Measurements from ENCODE around the gene TAL2.
A peak's percentile ranks its signal among the peaks of the same experiment; 100 is the strongest.
"Not testable (repeated sequence)": the region's sequence is repeated elsewhere in the genome, so short reads cannot be mapped to it uniquely, and the experiment has no call there.

Gene TAL2

DNA sequence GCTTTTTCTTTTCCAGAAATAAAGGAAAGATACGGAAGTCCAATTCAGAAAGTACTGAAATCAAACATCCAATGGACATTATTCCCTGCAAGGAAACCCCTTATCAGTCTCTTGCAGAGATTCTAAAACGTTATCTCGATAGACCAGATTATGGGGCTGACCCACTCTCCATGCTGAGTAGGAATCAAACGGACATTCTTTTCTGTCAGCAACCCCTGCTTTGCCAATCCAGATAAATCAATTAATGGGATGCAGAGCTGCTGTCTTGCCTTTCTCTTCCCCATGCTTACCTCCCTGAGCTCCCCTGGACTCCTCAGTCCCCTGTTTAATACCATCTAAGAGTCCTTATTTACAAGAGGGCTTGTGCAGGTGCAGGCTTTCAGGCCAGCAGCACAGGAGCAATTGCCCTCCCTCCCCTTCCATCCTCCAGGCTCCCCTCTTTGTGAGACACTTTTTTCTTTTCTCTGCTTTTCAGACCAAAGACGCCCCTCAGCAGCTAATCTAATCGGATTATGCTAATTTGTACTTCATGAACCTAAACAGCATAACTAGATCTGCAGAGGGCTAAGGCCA, 14.2 kb downstream of the TAL2 start:
- no peak for DNase-seq (ENCODE audit: low spot score)

DNA sequence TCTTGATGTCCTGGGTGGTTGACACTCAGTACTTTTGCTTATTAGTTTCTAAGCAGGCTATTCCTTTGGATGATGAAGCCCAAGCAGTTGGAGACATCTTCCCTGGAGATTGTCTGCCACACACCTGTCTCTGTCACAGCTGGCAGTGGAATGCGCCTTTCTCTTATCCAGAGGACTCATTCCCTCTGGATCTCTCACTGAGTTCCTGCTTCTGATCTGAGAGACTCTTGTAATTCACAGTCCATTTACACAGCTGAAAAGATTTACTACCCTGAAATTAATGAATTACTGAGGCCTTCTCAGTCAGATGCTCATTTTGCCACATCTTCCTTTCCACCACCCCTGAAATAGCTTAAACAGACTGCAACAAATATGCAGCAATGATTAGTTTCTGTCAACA, 15.9 kb downstream of the TAL2 start:
- no peak for DNase-seq (ENCODE audit: low spot score)

DNA sequence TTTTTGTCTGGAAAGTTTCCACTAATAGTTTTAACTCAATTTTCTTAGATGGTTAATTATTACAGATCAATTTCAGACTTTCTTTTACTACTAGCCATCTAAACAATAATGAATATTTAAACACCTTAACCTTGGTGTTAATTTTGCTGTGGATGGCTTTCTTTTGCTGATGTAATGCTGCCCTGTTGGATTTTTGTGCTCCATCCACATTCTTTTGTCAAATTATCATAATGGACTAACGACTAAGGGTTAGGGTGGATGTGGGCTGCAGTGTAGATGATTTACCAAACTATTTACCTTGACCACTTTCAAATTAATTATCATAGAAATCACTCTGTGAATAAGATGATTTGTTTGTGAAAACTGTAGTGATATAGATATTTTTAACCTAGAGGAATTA, 16.5 kb downstream of the TAL2 start:
- no peak for DNase-seq (ENCODE audit: low spot score)

DNA sequence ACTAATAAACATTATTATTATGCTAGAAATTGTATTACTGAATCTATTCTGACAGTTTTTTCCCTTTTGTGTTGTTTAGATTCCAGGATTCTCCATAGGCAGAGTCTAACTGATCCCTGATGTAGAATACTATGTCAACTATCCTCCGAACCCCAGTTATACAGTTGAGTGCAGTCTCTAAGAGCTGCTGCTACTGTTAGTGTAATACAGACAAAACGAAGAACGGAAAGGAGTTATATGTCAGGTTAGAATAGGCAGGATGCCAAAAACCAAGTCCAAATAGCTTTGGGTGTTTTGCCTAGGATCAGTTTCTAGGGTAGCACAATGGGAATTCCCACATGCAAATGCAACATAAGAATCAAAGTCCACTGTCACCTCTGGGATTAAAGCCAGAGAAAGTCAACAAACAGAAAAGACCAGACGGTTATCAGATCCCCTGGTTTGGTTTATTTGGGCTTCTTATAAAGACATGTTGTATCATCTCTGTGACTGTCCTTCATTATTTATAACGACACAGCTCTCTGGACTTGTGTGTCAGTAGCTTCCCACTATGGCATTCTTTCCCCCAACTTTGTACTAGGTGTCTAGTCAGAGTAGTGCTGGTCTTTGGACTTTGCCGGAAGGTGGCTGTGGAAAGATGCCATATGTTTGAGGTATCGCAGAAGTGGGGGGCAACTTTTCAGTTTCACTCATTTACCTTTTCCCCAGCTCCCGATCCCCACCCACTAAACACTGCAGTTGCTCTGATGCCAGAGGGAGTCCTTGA, 17.2 kb downstream of the TAL2 start:
- DNase-seq (ENCODE audit: low spot score), result no peak

DNA sequence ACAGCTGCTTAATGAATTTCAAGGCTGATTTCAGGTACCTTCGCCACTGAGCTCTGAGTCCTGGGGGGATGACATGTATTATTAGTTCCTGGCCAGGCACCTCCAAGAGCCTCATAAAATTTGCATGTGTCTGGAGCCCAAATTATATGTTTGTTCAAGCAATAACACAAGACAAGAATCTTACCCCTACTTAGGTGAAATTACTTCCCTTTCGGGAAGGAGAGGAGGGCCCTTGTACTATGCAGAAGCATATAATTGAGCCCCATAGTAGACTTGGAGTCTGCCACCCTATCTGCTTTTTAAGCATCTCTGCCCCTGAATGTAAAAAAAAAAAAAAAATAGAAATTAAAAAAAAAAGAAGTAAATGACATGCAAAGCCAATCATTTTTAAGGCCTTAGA, 19.1 kb downstream of the TAL2 start:
- DNase-seq (ENCODE audit: low spot score), result no peak

DNA sequence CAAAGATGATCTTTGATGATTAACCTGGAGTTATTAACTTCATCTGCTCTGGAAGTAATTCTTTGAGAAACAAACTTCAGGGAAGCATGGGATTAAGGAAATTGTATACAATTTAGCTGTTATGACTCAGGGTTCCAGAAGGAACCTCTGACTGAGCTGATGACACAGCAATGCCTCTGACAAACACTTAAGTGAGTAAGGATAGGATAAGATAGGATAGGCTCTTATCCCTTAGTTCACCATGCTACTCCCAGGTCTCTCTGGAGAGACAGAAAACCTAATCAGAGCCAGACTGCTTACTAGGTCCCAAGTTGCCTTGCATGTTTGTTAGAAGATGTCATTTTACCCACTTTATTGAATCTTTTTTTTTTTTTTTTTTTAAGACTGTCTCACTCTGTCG, 19.5 kb downstream of the TAL2 start:
- DNase-seq (ENCODE audit: low spot score), result no peak

DNA sequence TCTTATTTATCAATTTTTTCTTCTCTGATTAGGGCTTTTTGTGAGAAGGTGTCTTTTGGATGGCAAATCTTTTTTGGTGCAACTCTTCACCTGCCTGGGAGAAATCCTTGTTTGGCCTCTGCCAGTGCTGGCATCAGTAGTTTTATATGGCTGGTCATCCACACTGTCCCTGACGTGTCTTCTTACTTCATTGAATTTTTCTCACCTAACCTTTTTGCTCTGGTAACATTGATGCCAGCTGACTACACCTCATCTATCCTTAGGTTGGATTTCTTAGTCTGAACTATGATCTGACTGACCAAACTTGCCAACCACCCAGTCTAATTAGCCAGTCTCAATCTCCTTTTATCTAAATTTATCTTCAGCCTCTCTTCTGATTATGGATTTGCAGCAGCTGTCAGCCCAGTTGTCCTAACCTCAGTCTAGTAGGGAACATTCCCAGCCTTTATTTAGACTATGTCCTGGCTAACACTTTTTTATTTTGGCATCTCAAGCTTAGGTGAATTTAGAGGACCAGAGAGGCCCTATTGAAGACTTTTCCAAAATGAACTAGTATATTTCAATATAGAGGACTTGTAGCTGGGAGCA, 21.5 kb downstream of the TAL2 start:
- no peak for DNase-seq (ENCODE audit: low spot score)

DNA sequence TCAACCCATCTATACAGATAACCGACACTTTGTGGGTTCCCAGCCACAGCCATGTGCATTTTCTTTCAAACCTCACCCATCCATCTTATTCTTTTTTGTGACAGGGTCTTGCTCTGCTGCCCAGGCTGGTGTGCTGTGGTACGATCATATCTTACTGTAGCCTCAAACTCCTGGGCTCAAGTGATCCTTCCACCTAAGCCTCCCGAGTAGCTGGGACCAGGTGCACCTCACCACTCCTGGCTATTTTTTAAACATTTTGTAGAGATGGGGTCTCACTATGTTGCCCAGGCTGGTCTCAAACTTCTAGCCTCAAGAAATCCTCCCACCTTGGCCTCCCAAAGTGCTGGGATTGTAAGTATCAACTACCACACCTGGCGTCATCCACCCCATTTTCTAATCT, 24.7 kb downstream of the TAL2 start:
- no peak for DNase-seq (ENCODE audit: low spot score)

DNA sequence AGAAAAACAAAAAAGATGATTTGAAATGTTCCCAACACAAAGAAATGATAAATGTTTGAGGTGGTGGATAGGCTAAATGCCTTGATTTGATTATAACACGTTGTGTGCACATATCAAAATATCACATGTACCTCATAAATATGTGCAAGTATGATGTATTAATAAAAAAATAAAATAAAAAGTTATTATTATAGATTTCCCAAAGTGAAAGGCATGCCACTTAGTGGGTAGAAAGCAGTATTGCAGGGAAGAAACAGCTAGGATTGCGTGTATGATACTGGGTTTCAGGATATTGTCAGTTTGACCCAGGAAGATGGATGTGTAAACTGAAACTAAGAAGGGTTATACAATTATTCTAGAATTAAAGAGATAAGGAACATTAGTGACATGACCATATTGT, 28.5 kb downstream of the TAL2 start:
- DNase-seq (ENCODE audit: low spot score), result no peak

DNA sequence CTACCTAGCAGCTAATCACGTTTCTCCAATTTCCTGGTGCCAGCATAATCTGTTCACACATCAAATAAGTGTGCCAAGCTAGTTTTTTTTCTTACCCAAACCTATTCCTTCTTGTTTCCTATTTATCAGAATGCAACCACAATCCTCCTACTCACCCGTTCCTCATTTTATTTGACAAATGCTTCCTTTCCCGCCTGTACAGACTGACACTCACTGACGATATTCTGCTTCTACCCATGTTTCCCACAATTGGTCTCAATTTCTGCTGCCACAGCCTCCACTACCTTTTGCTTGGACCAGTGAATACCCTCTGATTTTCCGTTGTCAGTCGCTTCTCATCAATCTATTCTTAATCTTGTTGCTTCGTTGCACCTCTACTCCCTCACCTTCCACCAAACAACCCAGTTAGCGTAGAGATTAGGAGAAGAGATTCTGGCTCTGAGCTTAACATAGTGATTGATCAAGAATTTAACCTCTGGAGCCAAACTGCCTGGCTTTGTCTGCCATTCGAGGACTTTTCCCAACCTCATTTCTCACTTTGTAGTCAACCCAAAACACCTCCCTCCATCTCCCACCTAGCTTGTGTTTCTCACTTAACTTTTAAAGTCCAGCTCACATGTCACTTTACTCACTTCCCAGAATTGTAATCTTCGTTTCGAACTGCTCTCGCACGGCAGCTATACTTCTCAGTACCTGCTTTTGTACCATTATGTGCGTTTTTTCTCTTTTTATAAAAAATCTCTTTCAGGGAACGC, 31.4 kb downstream of the TAL2 start:
- no peak for DNase-seq (ENCODE audit: low spot score)

DNA sequence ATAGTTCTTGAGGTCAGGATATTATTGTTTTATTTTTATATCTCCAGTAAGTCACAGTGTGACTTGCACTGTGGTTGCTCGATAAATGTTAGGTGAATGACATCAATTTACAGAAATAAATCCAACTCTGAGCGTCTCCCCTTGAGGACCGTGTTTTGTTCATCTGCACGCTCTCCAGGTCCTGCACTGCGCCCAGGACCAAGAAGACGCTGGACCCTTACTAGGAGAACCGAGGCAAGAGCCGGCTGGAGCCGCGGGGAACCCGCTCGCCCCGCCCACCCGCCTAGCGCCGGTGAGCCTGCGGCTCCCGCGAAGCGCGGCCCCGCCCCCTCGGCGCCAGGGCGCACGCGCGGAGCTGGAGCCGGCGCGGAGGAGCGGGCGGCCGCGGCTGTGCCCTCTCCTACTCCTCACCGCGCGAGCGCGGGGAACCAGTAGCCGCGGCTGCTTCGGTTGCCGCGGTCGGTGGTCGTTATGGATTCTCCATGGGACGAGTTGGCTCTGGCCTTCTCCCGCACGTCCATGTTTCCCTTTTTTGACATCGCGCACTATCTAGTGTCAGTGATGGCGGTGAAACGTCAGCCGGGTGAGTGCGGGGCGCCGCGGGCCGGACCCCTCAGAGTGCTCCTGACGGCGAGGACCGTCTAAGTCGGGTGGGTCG, 32.1 kb downstream of the TAL2 start, which contains the start of gene TMEM38B:
TMEM38B (plus strand) TSS at position 352 of the 658 bp plus-strand sequence; CDS start at position 472, 120 bp downstream.
- peak; percentile 68 for DNase-seq (ENCODE audit: low spot score)

DNA sequence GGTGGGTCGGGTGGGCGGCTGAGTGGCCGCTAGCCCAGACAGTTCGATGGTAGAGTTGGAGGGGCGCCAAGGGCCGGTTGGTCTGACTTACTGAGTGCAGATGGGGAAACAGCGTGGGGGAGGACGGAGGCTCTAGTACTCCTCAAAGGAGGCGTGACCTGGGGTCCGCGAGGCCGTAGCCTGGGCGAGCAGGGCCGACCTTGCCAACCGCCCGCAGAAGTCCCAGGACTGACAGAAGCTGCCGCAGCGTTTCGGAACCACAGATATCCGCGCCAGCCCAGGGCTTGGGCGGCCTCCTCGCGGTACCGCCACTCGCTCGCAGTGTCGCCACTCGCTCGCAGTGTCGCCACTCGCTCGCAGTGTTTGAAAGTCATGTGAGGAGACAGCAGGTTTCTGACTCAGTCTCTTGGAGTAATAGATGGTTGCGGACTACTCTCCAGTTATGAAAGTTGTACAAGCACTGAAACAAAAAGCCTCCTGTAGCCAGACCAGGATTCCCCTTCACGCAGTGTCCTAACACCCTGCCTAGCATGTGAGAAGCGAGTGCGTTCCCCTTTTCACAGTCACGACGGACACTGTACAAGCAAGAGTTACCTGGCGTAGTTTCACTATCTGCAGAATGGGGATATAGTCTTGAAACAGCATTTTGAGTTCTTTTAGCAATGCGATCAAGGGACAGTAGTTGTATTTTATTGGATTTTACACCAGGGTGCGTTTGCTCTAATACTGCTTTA, 32.8 kb downstream of the TAL2 start:
- peak; percentile 43 for DNase-seq (ENCODE audit: low spot score)

DNA sequence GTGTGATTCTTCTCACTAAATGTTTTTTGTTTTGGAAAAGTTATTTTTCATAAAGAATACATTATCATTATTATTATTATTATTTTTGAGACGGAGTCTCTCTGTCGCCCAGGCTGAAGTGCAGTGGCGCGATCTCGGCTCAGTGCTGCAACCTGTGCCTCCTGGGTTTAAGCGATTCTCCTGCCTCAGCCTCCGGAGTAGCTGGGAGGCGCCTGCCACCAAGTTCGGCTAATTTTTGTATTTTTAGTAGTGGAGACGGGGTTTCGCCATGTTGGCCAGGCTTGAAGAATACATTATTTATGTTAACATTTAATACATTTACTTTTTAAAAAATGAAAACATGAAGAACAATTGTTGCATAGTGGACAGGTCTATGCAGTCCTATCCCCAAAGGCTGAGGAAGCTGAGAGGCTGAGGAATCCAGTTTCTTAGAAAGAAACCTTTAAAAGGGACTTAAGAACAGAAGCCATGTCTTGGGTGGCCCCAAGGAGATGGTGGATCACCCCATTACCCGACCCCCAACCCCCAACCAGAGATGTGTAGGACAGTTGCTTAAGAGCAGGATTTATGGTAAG, 34.0 kb downstream of the TAL2 start:
- DNase-seq (ENCODE audit: low spot score), result no peak

DNA sequence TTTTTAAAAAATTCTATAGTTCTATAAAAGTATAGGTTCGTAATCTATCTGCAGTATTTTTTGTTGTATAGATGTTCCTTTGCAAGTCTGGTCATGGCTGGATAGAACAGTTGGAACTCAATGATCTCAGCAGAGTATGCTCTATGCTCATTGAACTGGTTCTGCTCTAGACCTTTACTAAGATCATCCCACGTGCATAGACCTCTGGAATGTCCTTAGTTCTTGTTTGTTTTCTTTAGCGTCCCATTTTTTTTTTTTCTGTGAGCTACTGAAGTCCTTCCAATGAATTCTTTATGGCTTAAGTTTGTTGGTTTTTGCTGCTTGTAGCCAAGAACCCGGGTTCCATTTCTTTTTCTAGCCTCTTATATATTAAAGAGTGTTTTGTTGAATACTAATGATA, 35.6 kb downstream of the TAL2 start:
- DNase-seq (ENCODE audit: low spot score), result no peak

DNA sequence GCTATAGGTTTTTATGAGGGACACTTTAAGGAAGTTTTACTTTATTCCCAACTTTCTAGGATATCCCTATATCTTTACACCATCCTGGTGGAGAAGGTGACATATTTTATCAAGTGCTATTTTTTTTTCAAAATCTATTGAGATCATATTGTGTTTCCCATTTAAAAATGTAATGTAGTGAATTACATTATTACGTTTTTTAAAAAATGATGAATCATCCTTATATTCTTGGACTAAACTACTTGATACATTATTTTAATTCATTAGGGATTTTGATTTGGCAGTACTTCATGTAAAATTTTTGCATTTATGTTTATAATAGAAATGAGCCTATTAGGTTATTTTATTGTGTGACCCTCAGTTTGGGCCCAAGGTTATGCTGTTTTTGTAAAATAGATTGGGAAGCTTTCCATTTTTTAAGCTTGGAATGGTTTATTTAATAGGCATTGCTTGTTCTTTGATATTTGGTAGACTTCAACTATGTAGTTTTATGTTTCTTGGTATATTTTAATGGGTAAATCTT, 36.2 kb downstream of the TAL2 start:
- DNase-seq (ENCODE audit: low spot score), result no peak

DNA sequence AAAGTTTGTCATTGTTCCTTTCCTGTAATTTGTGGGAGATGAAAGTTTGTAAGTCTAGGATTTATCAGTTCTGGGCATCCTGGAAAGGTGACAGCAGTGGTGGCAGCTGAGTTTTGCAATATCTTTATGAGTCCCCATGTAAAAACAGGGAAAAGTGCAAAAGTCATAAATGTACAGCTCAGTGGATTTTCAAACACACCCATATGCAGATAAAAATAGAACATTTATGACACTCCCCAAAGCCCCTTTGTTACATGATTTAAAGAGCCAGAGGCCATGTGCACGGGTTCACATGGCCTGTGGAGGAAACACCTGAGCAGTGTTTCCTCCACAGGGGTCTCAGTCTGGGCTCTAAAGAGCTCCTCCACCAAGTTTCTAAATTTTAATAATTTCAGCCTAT, 38.4 kb downstream of the TAL2 start:
- no peak for DNase-seq (ENCODE audit: low spot score)

DNA sequence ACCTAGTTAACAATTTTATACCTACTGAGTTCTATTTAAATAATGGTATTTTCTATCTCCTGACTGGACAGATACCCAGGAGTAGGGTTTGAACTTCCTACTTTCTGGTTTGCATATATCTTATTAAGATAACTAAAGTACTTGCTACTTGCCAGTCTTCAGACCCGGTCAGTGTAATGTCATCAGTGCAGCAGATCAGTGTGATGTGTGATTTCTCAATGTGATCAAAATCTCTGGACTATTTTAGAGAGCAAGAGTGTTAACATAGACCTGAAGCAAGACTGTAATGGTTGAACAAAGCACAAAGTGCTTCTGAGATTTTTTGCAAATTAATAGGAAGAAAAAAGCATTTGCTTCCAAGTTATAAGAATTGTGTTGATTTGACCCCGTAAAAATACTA, 38.9 kb downstream of the TAL2 start:
- DNase-seq (ENCODE audit: low spot score), result no peak

DNA sequence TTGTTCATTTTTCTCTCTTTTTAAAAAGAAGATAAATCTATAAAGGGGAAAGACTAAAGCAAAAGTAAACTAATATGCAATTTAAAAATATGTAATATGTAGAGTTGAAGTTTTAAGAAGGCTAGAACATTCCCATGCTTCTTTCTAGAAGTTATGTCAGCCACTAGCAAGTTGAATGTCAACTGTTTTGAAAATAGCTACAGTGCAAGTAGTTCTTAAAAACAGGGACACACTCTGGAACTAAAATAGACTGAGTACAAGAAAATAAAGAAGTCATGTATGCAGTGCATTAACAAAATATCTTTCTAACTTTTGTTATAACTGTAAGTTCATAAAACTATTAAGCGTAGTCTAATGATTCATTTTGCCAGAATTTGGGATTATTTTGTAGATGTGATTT, 40.0 kb downstream of the TAL2 start:
- no peak for DNase-seq (ENCODE audit: low spot score)

DNA sequence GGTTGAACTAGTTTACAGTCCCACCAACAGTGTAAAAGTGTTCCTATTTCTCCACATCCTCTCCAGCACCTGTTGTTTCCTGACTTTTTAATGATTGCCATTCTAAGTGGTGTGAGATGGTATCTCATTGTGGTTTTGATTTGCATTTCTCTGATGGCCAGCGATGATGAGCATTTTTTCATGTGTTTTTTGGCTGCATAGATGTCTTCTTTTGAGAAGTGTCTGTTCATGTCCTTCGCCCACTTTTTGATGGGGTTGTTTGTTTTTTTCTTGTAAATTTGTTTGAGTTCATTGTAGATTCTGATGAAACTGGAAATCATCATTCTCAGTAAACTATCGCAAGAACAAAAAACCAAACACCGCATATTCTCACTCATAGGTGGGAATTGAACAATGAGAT, 41.4 kb downstream of the TAL2 start:
- DNase-seq (ENCODE audit: low spot score), result not testable (repeated sequence)

DNA sequence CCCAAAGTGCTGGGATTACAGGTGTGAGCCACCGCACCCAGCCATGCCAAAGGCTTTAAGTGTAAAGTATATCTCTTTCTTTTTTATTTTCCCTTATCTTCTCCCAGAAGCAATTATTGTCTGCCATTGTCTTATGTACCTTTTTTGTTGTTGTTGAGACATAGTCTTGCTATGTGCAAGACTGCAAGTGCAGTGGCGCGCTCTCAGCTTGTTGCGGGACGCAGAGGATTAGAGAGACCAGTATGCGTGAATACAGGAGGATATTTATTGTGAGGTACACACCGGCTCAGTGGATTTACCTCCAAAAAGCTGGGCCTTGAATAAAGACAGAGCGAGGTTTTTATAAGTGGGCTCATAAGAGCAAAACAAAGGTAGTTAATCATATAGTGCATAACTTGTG, 43.9 kb downstream of the TAL2 start:
- DNase-seq (ENCODE audit: low spot score), result no peak

DNA sequence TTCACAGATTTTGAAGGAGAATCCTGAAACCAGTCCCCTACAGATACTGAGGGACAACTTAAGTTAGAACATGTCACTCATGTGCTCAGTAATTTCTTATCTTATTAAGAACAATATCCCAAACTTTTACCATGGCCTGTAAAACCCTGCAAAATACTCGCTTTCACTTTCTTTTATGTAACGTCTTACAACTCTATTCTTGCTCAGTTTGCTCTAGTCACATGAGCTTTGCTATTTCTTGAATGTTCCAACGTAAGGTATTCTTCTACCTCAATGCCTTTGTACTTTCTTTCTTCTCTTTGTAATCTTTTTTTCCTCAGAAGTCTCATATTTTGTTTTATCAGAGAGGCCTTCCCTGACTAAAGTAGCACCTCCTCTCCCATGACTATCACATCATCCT, 46.1 kb downstream of the TAL2 start:
- DNase-seq (ENCODE audit: low spot score), result no peak
